Activated CD4-positive, alpha-beta T cell treated with anti-CD3 and anti-CD28 coated beads, Interleukin-2, amount 10 ng/mL, durations not matched to agents 24 days and 14 days (primary cell): ENCODE measurements around the gene SPAG9. TPM values are rescaled to one million over a fixed set of nuclear protein-coding genes. Genes with fewer than 3 reads are reported as not detected.

Experiments
- DNase-seq: peaks from one replicate; pipeline ENCODE4 v3.0.0; 2022
- H3K27ac Mint-ChIP-seq: one replicate; pipeline ENCODE4 v1.8.0; 2022; ENCODE audit warnings: mild to moderate bottlenecking, mixed read lengths
- H3K27me3 Mint-ChIP-seq: one replicate; pipeline ENCODE4 v1.8.0; 2022; ENCODE audit warnings: mixed read lengths
- H3K36me3 Mint-ChIP-seq: one replicate; pipeline ENCODE4 v1.8.0; 2022; ENCODE audit warnings: low read depth, mild to moderate bottlenecking, mixed read lengths
- H3K4me1 Mint-ChIP-seq: one replicate; pipeline ENCODE4 v1.8.0; 2021; ENCODE audit warnings: mixed read lengths
- H3K4me3 Mint-ChIP-seq: one replicate; pipeline ENCODE4 v1.8.0; 2022; ENCODE audit warnings: mild to moderate bottlenecking, moderate library complexity, mixed read lengths
- H3K9me3 Mint-ChIP-seq: one replicate; pipeline ENCODE4 v1.8.0; 2021; ENCODE audit warnings: mixed read lengths
- intact Hi-C: fragments of 100-400 bp; cut with micrococcal nuclease; formaldehyde crosslinking; loops from one replicate; pipeline ENCODE4 v1.15.1; 2023
- total RNA-seq: library from RNA; stranded (reverse); gene quantifications from 2 replicates; pipeline ENCODE4 v1.2.3, GENCODE V29; 2022

Gene SPAG9
- total RNA-seq, 1 donor from 2014 or later: 47.5 TPM

- no peak for DNase-seq
- no peaks in the 10 kb centered on the region for H3K27me3 Mint-ChIP-seq
- intact Hi-C loops: loop anchor here (10.0 kb wide), 1 partner anchor 407 kb away; the partner anchor contains the start of gene SPATA20
- peaks cover 19% of the 10 kb centered on the region for H3K4me1 Mint-ChIP-seq
- no peaks in the 10 kb centered on the region for H3K9me3 Mint-ChIP-seq
- no peaks in the 10 kb centered on the region for H3K36me3 Mint-ChIP-seq
- H3K27ac Mint-ChIP-seq: no peak overlapping the region
- no peak overlapping the region for H3K4me3 Mint-ChIP-seq
Observed at GRCh38 chr17:50952013-50952412, 168.7 kb downstream of the SPAG9 start.

- peak; percentile 85 for DNase-seq
- no peak overlapping the region for H3K4me3 Mint-ChIP-seq
- H3K36me3 Mint-ChIP-seq: no peaks in the 10 kb centered on the region
- H3K27me3 Mint-ChIP-seq: no peaks in the 10 kb centered on the region
- H3K4me1 Mint-ChIP-seq: peaks cover 24% of the 10 kb centered on the region
- no peaks in the 10 kb centered on the region for H3K9me3 Mint-ChIP-seq
- intact Hi-C loops: loop anchor here (1.0 to 10.0 kb wide), 2 partner anchors 98 to 405 kb away; partner anchors contain the start of gene SPATA20
- no peak overlapping the region for H3K27ac Mint-ChIP-seq
Observed at GRCh38 chr17:50949989-50950877, 170.4 kb downstream of the SPAG9 start.

- peaks cover 22% of the 10 kb centered on the region for H3K4me1 Mint-ChIP-seq
- no peaks in the 10 kb centered on the region for H3K9me3 Mint-ChIP-seq
- H3K4me3 Mint-ChIP-seq: no peak overlapping the region
- no peaks in the 10 kb centered on the region for H3K36me3 Mint-ChIP-seq
- intact Hi-C loops: no loop called here
- no peaks in the 10 kb centered on the region for H3K27me3 Mint-ChIP-seq
- DNase-seq: no peak
- no peak overlapping the region for H3K27ac Mint-ChIP-seq
Observed at GRCh38 chr17:50949128-50949988, 171.3 kb downstream of the SPAG9 start.

- Mint-ChIP-seq H3K27ac (no peak overlapping the region), H3K27me3 (no peaks in the 10 kb centered on the region), H3K4me3 (no peak overlapping the region), H3K4me1 (peaks cover 23% of the 10 kb centered on the region), H3K9me3 (no peaks in the 10 kb centered on the region), H3K36me3 (no peaks in the 10 kb centered on the region)
- intact Hi-C loops: no loop called here
- no peak for DNase-seq
Observed at GRCh38 chr17:50948711-50949110, 172.0 kb downstream of the SPAG9 start.

GRCh38 chr17:50947782-50948543 is 172.7 kb downstream of the SPAG9 start:
- no peaks in the 10 kb centered on the region for H3K27me3 Mint-ChIP-seq
- no peak for DNase-seq
- H3K9me3 Mint-ChIP-seq: no peaks in the 10 kb centered on the region
- no peak overlapping the region for H3K4me3 Mint-ChIP-seq
- no peak overlapping the region for H3K27ac Mint-ChIP-seq
- intact Hi-C loops: no loop called here
- H3K36me3 Mint-ChIP-seq: no peaks in the 10 kb centered on the region
- peaks cover 28% of the 10 kb centered on the region for H3K4me1 Mint-ChIP-seq

GRCh38 chr17:50946891-50947781 is 173.5 kb downstream of the SPAG9 start:
- Mint-ChIP-seq H3K27me3 (no peaks in the 10 kb centered on the region), H3K4me1 (peaks cover 34% of the 10 kb centered on the region), H3K4me3 (no peak overlapping the region), H3K9me3 (no peaks in the 10 kb centered on the region), H3K36me3 (peaks cover 2% of the 10 kb centered on the region), H3K27ac (no peak overlapping the region)
- intact Hi-C loops: no loop called here
- no peak for DNase-seq

GRCh38 chr17:50946223-50946890 is 174.3 kb downstream of the SPAG9 start:
- H3K4me1 Mint-ChIP-seq: peaks cover 34% of the 10 kb centered on the region
- no peak overlapping the region for H3K4me3 Mint-ChIP-seq
- no peaks in the 10 kb centered on the region for H3K9me3 Mint-ChIP-seq
- H3K36me3 Mint-ChIP-seq: peaks cover 2% of the 10 kb centered on the region
- H3K27ac Mint-ChIP-seq: peak overlapping the region; percentile 24
- intact Hi-C loops: no loop called here
- DNase-seq: no peak
- H3K27me3 Mint-ChIP-seq: no peaks in the 10 kb centered on the region

- H3K9me3 Mint-ChIP-seq: no peaks in the 10 kb centered on the region
- no peaks in the 10 kb centered on the region for H3K27me3 Mint-ChIP-seq
- no peak overlapping the region for H3K27ac Mint-ChIP-seq
- no peak overlapping the region for H3K4me3 Mint-ChIP-seq
- intact Hi-C loops: loop anchor here (2.0 kb wide), 2 partner anchors 27 to 79 kb away; partner anchors contain the start of gene TOB1
- H3K4me1 Mint-ChIP-seq: peaks cover 33% of the 10 kb centered on the region
- H3K36me3 Mint-ChIP-seq: peaks cover 2% of the 10 kb centered on the region
- DNase-seq: no peak
Observed at GRCh38 chr17:50945779-50946222, 174.9 kb downstream of the SPAG9 start.

GRCh38 chr17:50944902-50945720 is 175.6 kb downstream of the SPAG9 start:
- no peaks in the 10 kb centered on the region for H3K9me3 Mint-ChIP-seq
- H3K27ac Mint-ChIP-seq: no peak overlapping the region
- H3K27me3 Mint-ChIP-seq: no peaks in the 10 kb centered on the region
- H3K36me3 Mint-ChIP-seq: peaks cover 2% of the 10 kb centered on the region
- intact Hi-C loops: loop anchor here (2.0 to 5.0 kb wide), 3 partner anchors 26 to 78 kb away; partner anchors contain the start of gene TOB1
- no peak for DNase-seq
- peak overlapping the region; percentile 80 for H3K4me3 Mint-ChIP-seq
- H3K4me1 Mint-ChIP-seq: peaks cover 28% of the 10 kb centered on the region

- peak overlapping the region; percentile 80 for H3K4me3 Mint-ChIP-seq
Observed at GRCh38 chr17:50944054-50944901, 176.4 kb downstream of the SPAG9 start.

GRCh38 chr17:50943575-50943933 is 177.1 kb downstream of the SPAG9 start:
- no peaks in the 10 kb centered on the region for H3K9me3 Mint-ChIP-seq

More at GRCh38 chr17:50944054-50944901, 176.4 kb downstream of the SPAG9 start:
- DNase-seq: peak; percentile 94
- H3K27me3 Mint-ChIP-seq: no peaks in the 10 kb centered on the region
- H3K4me1 Mint-ChIP-seq: peaks cover 24% of the 10 kb centered on the region
- intact Hi-C loops: loop anchor here (2.0 to 5.0 kb wide), 3 partner anchors 25 to 77 kb away; partner anchors contain the start of gene TOB1
- H3K27ac Mint-ChIP-seq: peak overlapping the region; percentile 86
- peaks cover 2% of the 10 kb centered on the region for H3K36me3 Mint-ChIP-seq
- H3K9me3 Mint-ChIP-seq: no peaks in the 10 kb centered on the region

More at GRCh38 chr17:50943575-50943933, 177.1 kb downstream of the SPAG9 start:
- Mint-ChIP-seq H3K4me3 (peak overlapping the region; percentile 80), H3K4me1 (peaks cover 24% of the 10 kb centered on the region), H3K36me3 (peaks cover 2% of the 10 kb centered on the region), H3K27ac (peak overlapping the region; percentile 86), H3K27me3 (no peaks in the 10 kb centered on the region)
- intact Hi-C loops: loop anchor here (5.0 kb wide), 1 partner anchor 41 kb away; no protein-coding TSS in a partner anchor
- DNase-seq: no peak
